Parathyroid adenoma (tissue), 2 donors: Measurements from ENCODE around the gene MTA1.

Experiments used
- H2AFZ ChIP-seq: fragments of 300-600 bp; sonication (generic); one replicate; pipeline ENCODE4 v1.7.0; 2017; ENCODE audit warnings: antibody characterized with exemption, mild to moderate bottlenecking
- H3K27ac ChIP-seq: fragments of 300-600 bp; sonication (generic); one replicate; pipeline ENCODE4 v1.7.0; 2017
- H3K27me3 ChIP-seq: fragments of 300-600 bp; sonication (generic); one replicate; pipeline ENCODE4 v1.7.0; 2017; ENCODE audit warnings: low read length; ENCODE audit not compliant: control insufficient read depth, insufficient read depth
- H3K36me3 ChIP-seq: fragments of 300-600 bp; sonication (generic); one replicate; pipeline ENCODE4 v1.7.0; 2017; ENCODE audit warnings: low read length; ENCODE audit not compliant: control insufficient read depth, insufficient read depth
- H3K4me1 ChIP-seq: fragments of 300-600 bp; sonication (generic); one replicate; pipeline ENCODE4 v1.7.0; 2017; ENCODE audit warnings: control low read depth
- H3K4me2 ChIP-seq: fragments of 300-600 bp; sonication (generic); one replicate; pipeline ENCODE4 v1.7.0; 2017; ENCODE audit warnings: low read length
- H3K4me3 ChIP-seq: fragments of 300-600 bp; sonication (generic); one replicate; pipeline ENCODE4 v1.7.0; 2017; ENCODE audit warnings: low read depth, low read length
- H3K79me2 ChIP-seq: fragments of 300-600 bp; sonication (generic); one replicate; pipeline ENCODE4 v1.7.0; 2017; ENCODE audit warnings: control low read depth
- H3K9ac ChIP-seq: fragments of 300-600 bp; sonication (generic); one replicate; pipeline ENCODE4 v1.7.0; 2017; ENCODE audit warnings: mild to moderate bottlenecking
- H3K9me3 ChIP-seq: fragments of 300-600 bp; sonication (generic); one replicate; pipeline ENCODE4 v1.7.0; 2017; ENCODE audit warnings: low read length; ENCODE audit not compliant: control insufficient read depth
- CTCF ChIP-seq: fragments of 300-600 bp; sonication (generic); IDR thresholded peaks from one replicate; pipeline ENCODE4 v1.7.0; 2017; ENCODE audit warnings: antibody characterized with exemption, mild to moderate bottlenecking
- donor health status: primary hyperparathyroidism.

Gene MTA1

GRCh38 chr14:105414456-105415371 is 4.9 kb upstream of the MTA1 start:
- H3K9ac ChIP-seq = no peak overlapping the region
- peak overlapping the region; percentile 66 for H2AFZ ChIP-seq
- H3K36me3 ChIP-seq = no peaks in the 10 kb centered on the region
- peak overlapping the region; percentile 55 for H3K4me2 ChIP-seq
- peak overlapping the region; percentile 36 for H3K4me3 ChIP-seq
- no peak overlapping the region for H3K27ac ChIP-seq
- H3K27me3 ChIP-seq = no peaks in the 10 kb centered on the region
- no peaks in the 10 kb centered on the region for H3K9me3 ChIP-seq
- H3K79me2 ChIP-seq = no peaks in the 10 kb centered on the region
- peaks cover 8% of the 10 kb centered on the region for H3K4me1 ChIP-seq
- TF ChIP-seq CTCF = peak; percentile 26

- Histone ChIP-seq H3K27me3 (no peaks in the 10 kb centered on the region), H3K36me3 (no peaks in the 10 kb centered on the region), H3K4me1 (peaks cover 8% of the 10 kb centered on the region), H3K27ac (no peak overlapping the region), H3K79me2 (peaks cover 3% of the 10 kb centered on the region), H3K9me3 (no peaks in the 10 kb centered on the region), H3K4me3 (no peak overlapping the region), H3K4me2 (peak overlapping the region; percentile 55), H3K9ac (no peak overlapping the region), H2AFZ (no peak overlapping the region)
- no peak for TF ChIP-seq CTCF
Measured at GRCh38 chr14:105415481-105416428, 3.9 kb upstream of the MTA1 start.

GRCh38 chr14:105416671-105417070 is 3.0 kb upstream of the MTA1 start:
- peaks cover 17% of the 10 kb centered on the region for H3K4me1 ChIP-seq
- H3K27me3 ChIP-seq = no peaks in the 10 kb centered on the region
- no peak overlapping the region for H3K27ac ChIP-seq

GRCh38 chr14:105417690-105418121 is 1.9 kb upstream of the MTA1 start:
- TF ChIP-seq CTCF = no peak
- Histone ChIP-seq H3K4me2 (no peak overlapping the region), H3K4me1 (peaks cover 14% of the 10 kb centered on the region)

More at GRCh38 chr14:105416671-105417070, 3.0 kb upstream of the MTA1 start:
- Histone ChIP-seq H3K36me3 (no peaks in the 10 kb centered on the region), H3K79me2 (peaks cover 6% of the 10 kb centered on the region), H3K4me2 (no peak overlapping the region), H3K4me3 (no peak overlapping the region), H3K9me3 (no peaks in the 10 kb centered on the region), H2AFZ (no peak overlapping the region), H3K9ac (no peak overlapping the region)
- no peak for TF ChIP-seq CTCF

More at GRCh38 chr14:105417690-105418121, 1.9 kb upstream of the MTA1 start:
- H2AFZ ChIP-seq = no peak overlapping the region
- H3K9me3 ChIP-seq = no peaks in the 10 kb centered on the region
- H3K36me3 ChIP-seq = no peaks in the 10 kb centered on the region
- H3K9ac ChIP-seq = no peak overlapping the region
- H3K27me3 ChIP-seq = no peaks in the 10 kb centered on the region
- H3K4me3 ChIP-seq = no peak overlapping the region
- no peak overlapping the region for H3K27ac ChIP-seq
- peaks cover 8% of the 10 kb centered on the region for H3K79me2 ChIP-seq
